LNCAP (cell line): ENCODE measurements around the gene ZG16B.

ENCODE experiments used
- CTCF ChIP-seq: fragments of 450-650 bp; IDR thresholded peaks from 2 replicates; pipeline ENCODE4 v1.5.1; 2017; ENCODE audit warnings: mild to moderate bottlenecking

The ZG16B gene

GRCh38 chr16:2835638-2836493, 5.8 kb downstream of the ZG16B start:
- no peak for TF ChIP-seq CTCF

- TF ChIP-seq CTCF, result no peak
Observed at GRCh38 chr16:2836646-2837508, 6.8 kb downstream of the ZG16B start.

- TF ChIP-seq CTCF, result peak; percentile 25
Observed at GRCh38 chr16:2838928-2839327, 8.8 kb downstream of the ZG16B start.

GRCh38 chr16:2839650-2840450, 9.7 kb downstream of the ZG16B start:
- no peak for TF ChIP-seq CTCF

- TF ChIP-seq CTCF, result no peak
Observed at GRCh38 chr16:2840914-2841313, 10.8 kb downstream of the ZG16B start.

- TF ChIP-seq CTCF, result no peak
Observed at GRCh38 chr16:2841606-2842339, 11.7 kb downstream of the ZG16B start.
